H1 (cell line): ENCODE results near the gene LDAH.

Experiments
- ATF2 ChIP-seq: IDR thresholded peaks from 2 replicates; pipeline ENCODE4 v1.6.1; 2012; ENCODE audit warnings: low read length, inconsistent platforms
- CEBPB ChIP-seq: IDR thresholded peaks from 2 replicates; pipeline ENCODE4 v1.6.1; 2012; ENCODE audit warnings: low read depth, low read length
- CHD2 ChIP-seq: IDR thresholded peaks from 2 replicates; pipeline ENCODE4 v1.6.1; 2012; ENCODE audit warnings: low read length, improper control_type of control experiment
- CHD7 ChIP-seq: fragments of 300-600 bp; sonication (generic); IDR thresholded peaks from 2 replicates; pipeline ENCODE4 v1.7.1; 2012; ENCODE audit warnings: low read length, moderate library complexity, mild to moderate bottlenecking, inconsistent platforms; ENCODE audit not compliant: insufficient replicate concordance
- CTCF ChIP-seq, 3 experiments: IDR thresholded peaks; 1 replicate in 2 of 3; 2 replicates in 1 of 3; pipeline versions ENCODE4 v1.5.1 to v1.6.1; 2011; ENCODE audit warnings: low read length in 3 of 3, mild to moderate bottlenecking in 3 of 3, inconsistent platforms in 2 of 3, low read depth in 1 of 3, moderate library complexity in 1 of 3; ENCODE audit not compliant: insufficient read depth in 1 of 3; ENCODE audit errors: control extremely low read depth in 1 of 3
- EGR1 ChIP-seq: IDR thresholded peaks from 2 replicates; pipeline ENCODE4 v1.6.1; 2011; ENCODE audit warnings: low read depth, low read length, borderline replicate concordance
- EP300 ChIP-seq, 2 experiments: IDR thresholded peaks; 1 replicate in 1 of 2; 2 replicates in 1 of 2; pipeline ENCODE4 v1.6.1; 2011 to 2012; ENCODE audit warnings: low read depth in 2 of 2, low read length in 2 of 2, mild to moderate bottlenecking in 2 of 2, borderline replicate concordance in 1 of 2, inconsistent platforms in 1 of 2, moderate library complexity in 1 of 2
- EZH2 ChIP-seq: fragments of 200-600 bp; sonication (generic); IDR thresholded peaks from 2 replicates; pipeline ENCODE4 v1.7.1; 2012; ENCODE audit warnings: low read depth, mild to moderate bottlenecking, moderate library complexity, low read length, inconsistent platforms; ENCODE audit not compliant: severe bottlenecking
- JUND ChIP-seq: IDR thresholded peaks from 2 replicates; pipeline ENCODE4 v1.6.1; 2011; ENCODE audit warnings: mild to moderate bottlenecking, improper control_type of control experiment, low read length
- KDM5A ChIP-seq: fragments of 200-600 bp; IDR thresholded peaks from 2 replicates; pipeline ENCODE4 v1.7.1; 2012; ENCODE audit warnings: mild to moderate bottlenecking, low read length, inconsistent platforms, mixed read lengths
- POLR2A ChIP-seq, 2 experiments: IDR thresholded peaks; 1 replicate in 1 of 2; 2 replicates in 1 of 2; pipeline ENCODE4 v1.6.1; 2011; ENCODE audit warnings: low read depth in 2 of 2, low read length in 2 of 2, mild to moderate bottlenecking in 2 of 2; ENCODE audit errors: control extremely low read depth in 1 of 2
- POLR2AphosphoS5 ChIP-seq: IDR thresholded peaks from 2 replicates; pipeline ENCODE4 v1.6.1; 2011; ENCODE audit warnings: low read depth, low read length
- RAD21 ChIP-seq, 2 experiments: IDR thresholded peaks in 1 of 2; conservative IDR thresholded peaks in 1 of 2; 2 replicates each; pipeline ENCODE4 v1.6.1; 2011; ENCODE audit warnings: low read depth in 2 of 2, low read length in 2 of 2, improper control_type of control experiment in 1 of 2, inconsistent platforms in 1 of 2, mild to moderate bottlenecking in 1 of 2, moderate library complexity in 1 of 2
- SP1 ChIP-seq: IDR thresholded peaks from 2 replicates; pipeline ENCODE4 v1.6.1; 2011; ENCODE audit warnings: low read depth, low read length

- no peak for TF ChIP-seq CEBPB
- no peak for TF ChIP-seq SP1
- TF ChIP-seq ATF2: no peak
- no peak for TF ChIP-seq POLR2A (IDR thresholded peaks at IDR 0.05; ENCODE audit: control extremely low read depth in 1 of 2, low read depth in 2 of 2, low read length in 2 of 2)
- TF ChIP-seq POLR2AphosphoS5: no peak
- no peak for TF ChIP-seq EP300 (IDR thresholded peaks at IDR 0.05; ENCODE audit: borderline replicate concordance in 1 of 2, low read depth in 2 of 2, low read length in 2 of 2)
- no peak for TF ChIP-seq CTCF (IDR thresholded peaks at IDR 0.05; ENCODE audit: control extremely low read depth in 1 of 3, insufficient read depth in 1 of 3, low read depth in 1 of 3, low read length in 3 of 3)
- no peak for TF ChIP-seq CHD7
- no peak for TF ChIP-seq JUND
- no peak for TF ChIP-seq RAD21 (IDR thresholded peaks at IDR 0.05 in 1 of 2, conservative IDR thresholded peaks at IDR 0.05 in 1 of 2; ENCODE audit: low read depth in 2 of 2, low read length in 2 of 2)
- no peak for TF ChIP-seq KDM5A
- TF ChIP-seq CHD2: no peak
- no peak for TF ChIP-seq EZH2
- no peak for TF ChIP-seq EGR1
These were observed 131.7 kb downstream of the LDAH start for GRCh38 chr2:20691076-20691734.
